PFSK-1 (cell line): ENCODE measurements around the gene GLCCI1.

ENCODE experiments used
- POLR2AphosphoS5 ChIP-seq: IDR thresholded peaks from 2 replicates; pipeline ENCODE4 v1.6.1; 2012; ENCODE audit warnings: low read depth, mild to moderate bottlenecking, control low read depth, low read length, moderate library complexity
- TAF1 ChIP-seq: IDR thresholded peaks from 2 replicates; pipeline ENCODE4 v1.6.1; 2012; ENCODE audit warnings: low read length, control low read depth, borderline replicate concordance; ENCODE audit not compliant: insufficient read depth
- TF ChIP-seq, protein P1 (sequence below), 2 experiments: IDR thresholded peaks; 2 replicates each; pipeline versions ENCODE4 v1.6.1 to v1.8.0; 2011 to 2012; ENCODE audit warnings: low read depth in 2 of 2, low read length in 2 of 2, control low read depth in 1 of 2, inconsistent platforms in 1 of 2, mild to moderate bottlenecking in 1 of 2, moderate library complexity in 1 of 2; ENCODE audit not compliant: insufficient read depth in 1 of 2

- TF ChIP-seq, protein P1, sequence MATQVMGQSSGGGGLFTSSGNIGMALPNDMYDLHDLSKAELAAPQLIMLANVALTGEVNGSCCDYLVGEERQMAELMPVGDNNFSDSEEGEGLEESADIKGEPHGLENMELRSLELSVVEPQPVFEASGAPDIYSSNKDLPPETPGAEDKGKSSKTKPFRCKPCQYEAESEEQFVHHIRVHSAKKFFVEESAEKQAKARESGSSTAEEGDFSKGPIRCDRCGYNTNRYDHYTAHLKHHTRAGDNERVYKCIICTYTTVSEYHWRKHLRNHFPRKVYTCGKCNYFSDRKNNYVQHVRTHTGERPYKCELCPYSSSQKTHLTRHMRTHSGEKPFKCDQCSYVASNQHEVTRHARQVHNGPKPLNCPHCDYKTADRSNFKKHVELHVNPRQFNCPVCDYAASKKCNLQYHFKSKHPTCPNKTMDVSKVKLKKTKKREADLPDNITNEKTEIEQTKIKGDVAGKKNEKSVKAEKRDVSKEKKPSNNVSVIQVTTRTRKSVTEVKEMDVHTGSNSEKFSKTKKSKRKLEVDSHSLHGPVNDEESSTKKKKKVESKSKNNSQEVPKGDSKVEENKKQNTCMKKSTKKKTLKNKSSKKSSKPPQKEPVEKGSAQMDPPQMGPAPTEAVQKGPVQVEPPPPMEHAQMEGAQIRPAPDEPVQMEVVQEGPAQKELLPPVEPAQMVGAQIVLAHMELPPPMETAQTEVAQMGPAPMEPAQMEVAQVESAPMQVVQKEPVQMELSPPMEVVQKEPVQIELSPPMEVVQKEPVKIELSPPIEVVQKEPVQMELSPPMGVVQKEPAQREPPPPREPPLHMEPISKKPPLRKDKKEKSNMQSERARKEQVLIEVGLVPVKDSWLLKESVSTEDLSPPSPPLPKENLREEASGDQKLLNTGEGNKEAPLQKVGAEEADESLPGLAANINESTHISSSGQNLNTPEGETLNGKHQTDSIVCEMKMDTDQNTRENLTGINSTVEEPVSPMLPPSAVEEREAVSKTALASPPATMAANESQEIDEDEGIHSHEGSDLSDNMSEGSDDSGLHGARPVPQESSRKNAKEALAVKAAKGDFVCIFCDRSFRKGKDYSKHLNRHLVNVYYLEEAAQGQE (IDR thresholded peaks at IDR 0.05; ENCODE audit: insufficient read depth in 1 of 2, low read depth in 2 of 2, low read length in 2 of 2), result no peak
- TF ChIP-seq POLR2AphosphoS5 (no peak), TAF1 (no peak)
These were observed 11.0 kb downstream of the GLCCI1 start for GRCh38 chr7:7979558-7979957.
